Activated naive CD4-positive, alpha-beta T cell treated with anti-CD3 and anti-CD28 coated beads, Interleukin-2, amount 50 U/mL, for 16 hours (primary cell): ENCODE results near the gene CIAO3.
"Not testable (repeated sequence)": the region's sequence is repeated elsewhere in the genome, so short reads cannot be mapped to it uniquely, and the experiment has no call there.

ENCODE experiments used
- DNase-seq: peaks from one replicate; pipeline ENCODE4 v3.0.0-alpha.2; 2020

The CIAO3 gene

DNA sequence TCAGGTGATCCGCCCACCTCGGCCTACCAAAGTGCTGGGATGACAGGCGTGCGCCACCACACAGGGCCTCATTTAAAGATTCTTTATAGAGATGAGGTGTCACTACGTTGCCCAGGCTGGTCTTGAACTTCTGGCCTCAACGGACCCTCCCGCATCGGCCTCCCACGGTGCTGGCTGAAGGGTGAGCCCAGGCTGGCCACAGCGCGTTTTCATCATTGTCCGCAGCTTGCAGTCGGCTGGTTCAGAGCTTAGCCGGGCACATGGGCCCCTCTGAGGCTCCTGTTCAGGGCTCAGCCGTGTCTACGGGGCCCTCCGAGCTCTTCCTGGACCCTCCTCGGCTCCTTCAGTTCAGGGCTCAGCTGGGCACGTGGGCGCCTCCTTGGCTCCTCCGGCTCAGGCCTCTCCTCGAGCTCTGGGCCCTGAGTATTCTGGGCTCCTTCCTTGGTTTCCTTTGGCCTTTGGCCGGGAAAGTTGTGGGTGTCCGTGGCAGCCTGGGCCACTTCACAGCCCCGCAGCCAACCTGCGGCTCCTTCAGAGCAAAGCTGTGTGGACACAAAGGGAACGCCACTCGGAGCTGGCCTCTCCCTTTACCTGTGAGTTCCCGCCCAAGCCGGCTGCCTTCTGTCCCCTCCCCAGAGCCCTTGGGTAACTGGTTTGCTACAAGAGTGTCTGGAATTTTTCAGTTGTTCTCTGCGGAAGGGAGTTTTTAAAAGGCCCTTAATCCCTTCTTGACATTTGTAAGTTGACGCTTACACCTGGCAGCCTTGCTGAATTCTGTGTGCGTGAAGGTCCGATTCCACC, 18.5 kb upstream of the CIAO3 start:
- no peak for DNase-seq

DNA sequence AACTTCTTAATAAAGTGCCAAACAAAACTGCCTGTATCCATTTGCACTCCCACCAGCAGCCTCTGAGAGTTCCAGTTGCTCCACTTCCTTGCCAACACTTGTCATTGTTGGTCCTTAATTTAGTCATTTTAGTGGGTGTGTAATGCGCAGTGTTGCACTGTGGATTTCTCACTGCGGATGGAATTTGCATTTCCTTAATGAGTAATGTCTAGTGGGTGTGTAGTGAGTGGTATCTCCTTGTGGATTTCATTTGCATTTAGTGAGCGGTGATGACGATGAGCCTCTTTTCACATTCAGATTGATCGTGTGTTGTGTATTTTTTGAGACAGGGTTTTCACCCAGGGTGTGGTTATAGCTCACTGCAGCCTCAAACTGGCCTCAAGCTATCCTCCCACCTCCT, 15.6 kb upstream of the CIAO3 start:
- no peak for DNase-seq

- no peak for DNase-seq
Observed at GRCh38 chr16:754656-755055, 13.9 kb upstream of the CIAO3 start.

- not testable (repeated sequence) for DNase-seq
Observed at GRCh38 chr16:754121-754607, 13.4 kb upstream of the CIAO3 start.

DNA sequence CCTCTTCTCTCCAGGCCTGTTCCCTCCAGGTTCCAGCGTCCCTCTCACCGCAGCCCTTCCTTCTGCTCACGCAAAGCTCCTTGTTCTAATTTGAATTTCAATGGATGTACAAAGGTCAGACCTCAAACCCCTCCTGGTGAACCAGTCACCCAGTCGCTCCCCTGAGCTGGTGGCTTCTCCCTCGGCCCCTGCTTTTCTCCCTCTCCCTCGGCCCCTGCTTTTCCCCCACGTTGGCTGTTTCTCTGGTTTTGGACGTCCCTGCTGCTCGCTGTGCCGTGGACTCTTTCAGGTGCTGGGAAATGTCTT, 11.2 kb upstream of the CIAO3 start:
- no peak for DNase-seq

DNA sequence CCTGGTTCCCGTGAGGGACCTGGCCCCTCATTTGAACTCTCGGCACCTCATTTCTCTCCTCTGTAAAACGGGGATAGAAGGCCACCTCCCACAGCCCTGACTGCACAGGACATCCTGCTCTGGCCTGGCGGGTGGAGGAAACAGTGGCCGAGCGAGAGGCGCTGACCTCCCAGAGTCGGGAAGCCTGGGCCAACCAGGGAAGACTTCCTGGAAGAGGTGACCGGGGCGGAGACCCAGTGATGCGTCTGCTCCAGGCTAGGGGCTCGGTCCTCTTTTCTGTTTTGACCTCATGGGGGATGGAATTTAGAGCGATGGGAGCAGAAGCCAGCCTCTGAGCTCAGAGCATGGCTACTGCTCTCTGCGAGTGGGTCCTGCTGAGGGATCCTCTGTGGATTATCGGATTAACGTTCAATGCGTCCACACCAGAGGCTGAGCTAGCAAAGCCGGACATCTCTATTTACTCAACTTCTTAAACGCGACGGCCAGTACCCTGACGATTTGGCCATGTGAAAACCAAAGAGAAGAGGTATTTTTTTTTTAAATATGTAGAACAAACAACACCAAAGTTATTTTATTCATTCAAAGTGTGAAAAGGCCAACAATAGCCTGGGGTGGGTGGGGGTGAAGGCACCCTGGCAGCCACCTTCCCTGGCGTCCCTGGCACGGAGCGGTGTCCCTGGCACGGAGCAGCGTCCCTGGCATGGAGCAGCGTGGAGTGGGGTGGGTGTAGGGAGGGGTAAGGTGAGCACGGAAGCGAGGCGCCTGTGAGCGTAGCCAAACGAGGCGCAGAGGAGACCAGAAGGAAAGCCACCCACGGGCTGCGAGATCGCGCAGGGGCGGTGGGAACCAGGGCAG, 10.6 kb upstream of the CIAO3 start:
- no peak for DNase-seq

DNA sequence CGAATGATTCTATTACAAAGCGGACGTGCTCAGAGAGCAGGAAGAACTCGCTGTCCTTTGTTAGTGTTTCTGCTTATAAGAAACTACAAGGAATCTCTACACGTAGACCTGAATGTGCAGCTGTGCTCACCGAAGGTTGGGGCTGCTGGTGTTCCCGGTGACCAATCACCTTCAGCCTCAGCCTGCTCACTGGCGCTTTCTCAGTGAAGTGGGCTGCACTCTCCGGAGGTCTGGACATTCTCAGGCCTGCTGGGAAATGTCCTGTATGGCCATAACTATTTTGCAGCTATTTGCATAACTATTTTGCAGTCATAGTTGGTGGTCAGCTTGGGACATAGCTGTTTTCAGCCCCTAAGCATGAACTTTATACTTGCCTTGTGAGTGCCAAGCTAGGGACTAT, 9.7 kb upstream of the CIAO3 start:
- DNase-seq = no peak

- DNase-seq = no peak
Observed at GRCh38 chr16:749010-749409, 8.2 kb upstream of the CIAO3 start.

DNA sequence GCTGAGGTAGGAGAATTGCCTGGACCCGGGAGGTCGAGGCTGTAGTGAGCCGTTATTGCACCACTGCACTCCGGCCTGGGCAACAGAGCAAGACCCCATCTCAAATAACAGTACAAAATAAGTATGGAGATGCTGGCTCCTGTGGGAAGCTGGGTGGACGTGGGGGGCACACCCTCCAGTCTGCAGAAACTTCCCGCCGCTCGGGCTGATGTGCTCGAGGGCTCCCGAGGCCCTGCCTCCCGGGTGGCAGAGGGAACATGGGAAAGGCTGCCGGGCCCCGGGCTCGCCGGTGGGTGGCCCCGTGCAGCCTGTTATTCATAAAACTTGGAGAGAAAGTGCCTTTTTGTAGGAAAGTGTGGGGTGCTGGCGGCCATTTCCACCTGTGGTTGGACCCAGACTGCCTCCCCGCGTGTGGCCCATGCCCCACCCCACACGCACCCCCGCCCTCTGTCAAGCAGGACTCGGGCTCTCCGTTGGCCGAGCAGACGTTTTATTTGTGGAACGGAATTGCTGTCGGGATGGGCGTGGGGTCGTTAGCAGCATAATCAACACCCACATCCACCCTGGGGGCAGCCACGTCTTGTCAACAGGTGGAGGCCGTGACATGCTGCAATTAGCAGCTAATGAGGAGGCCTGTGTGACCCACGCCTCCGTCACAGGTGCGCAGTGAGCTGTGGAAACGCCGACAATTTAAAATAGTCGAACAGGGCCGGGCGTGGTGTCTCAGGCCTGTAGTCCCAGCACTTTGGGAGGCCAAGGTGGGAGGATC, 7.4 kb upstream of the CIAO3 start:
- no peak for DNase-seq

DNA sequence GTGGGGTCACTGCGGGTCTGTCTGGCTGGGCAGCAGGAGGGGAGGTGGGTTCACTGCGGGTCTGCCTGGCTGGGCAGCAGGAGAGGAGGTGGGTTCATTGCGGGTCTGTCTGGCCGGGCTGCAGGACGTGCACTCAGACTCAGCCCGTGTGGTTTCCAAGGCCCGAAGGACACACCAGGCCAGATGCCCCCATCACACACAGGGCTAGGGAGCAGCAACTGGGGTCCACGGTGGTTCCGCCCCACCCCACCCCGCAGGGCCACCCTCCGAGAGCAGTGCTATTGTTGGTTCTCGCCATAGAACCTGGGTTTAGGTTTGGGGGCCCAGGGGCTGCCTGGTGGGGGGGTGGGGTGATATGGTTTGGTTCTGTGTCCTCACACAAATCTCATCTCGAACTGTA, 5.8 kb upstream of the CIAO3 start:
- no peak for DNase-seq

DNA sequence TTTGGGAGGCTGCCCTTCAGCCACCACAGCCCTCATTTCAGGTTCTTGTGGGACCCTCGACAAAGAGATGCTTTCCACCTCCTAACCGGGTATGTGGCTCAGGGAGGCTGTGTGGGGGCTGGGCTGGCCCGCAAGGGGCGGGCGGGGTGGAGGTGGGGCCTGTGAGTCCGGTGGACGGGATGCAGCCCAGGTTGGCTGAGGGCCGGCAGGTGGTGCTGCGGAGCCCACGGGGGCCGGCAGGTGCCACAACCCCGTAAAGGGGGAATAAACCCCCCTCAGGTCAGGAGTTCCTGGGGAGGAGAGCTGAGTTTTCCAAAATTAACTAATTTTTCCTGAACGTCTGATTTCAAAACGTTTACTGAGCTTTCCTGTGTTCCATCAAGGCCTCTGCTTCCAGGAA, 4.9 kb upstream of the CIAO3 start:
- no peak for DNase-seq

DNA sequence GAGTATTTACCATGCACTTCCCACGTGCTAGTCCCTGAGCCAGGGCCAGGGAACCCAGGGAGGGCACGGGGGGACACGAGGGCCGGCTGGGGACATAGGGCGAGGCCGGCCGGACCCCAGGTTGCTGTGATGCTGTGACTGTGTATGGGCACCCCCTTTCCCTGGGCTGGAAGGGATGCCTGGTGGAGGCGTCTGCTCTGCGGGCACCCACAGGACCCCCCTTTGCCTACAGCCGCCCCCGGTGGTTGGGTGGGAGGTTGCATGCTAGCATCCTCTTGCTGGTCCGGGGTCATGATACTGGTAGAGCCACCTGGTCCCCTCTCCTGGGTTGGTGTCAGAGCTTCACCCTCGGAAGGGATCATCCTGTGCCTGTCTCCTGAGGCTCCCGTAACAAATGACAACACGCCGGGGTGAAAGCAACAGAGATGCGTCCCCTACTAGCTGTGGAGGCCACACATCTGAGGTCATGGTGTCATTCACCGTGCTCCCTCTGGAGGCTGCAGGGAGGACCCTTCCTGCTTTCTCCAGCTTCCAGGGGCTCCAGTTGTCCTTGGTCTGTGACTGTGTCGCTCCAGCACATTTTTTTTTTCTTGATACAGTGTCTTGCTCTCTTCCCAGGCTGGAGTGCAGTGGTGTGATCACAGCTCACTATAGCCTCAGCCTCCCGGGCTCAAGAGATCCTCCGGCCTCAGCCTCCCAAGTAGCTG, 3.1 kb upstream of the CIAO3 start:
- no peak for DNase-seq

DNA sequence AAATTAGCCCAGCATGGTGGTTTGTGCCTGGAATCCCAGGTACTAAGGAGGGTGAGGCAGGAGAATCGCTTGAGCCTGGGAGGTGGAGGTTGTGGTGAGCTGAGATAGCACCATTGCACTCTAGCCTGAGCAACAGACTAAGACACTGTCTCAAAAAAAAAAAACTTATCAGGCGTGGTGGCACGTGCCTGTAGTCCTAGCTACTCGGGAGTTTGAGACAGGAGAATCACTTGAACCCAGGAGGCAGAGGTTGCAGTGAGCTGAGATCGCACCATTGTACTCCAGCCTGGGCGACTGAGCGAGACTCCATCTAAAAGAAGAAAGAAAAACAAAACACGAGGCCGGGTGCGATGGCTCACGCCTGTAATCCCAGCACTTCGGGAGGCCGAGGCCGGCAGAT, 2.1 kb upstream of the CIAO3 start:
- DNase-seq = not testable (repeated sequence)

- no peak for DNase-seq
Observed at GRCh38 chr16:741986-742629, 1.3 kb upstream of the CIAO3 start.

GRCh38 chr16:740459-740763, 386 bp downstream of the CIAO3 start:
- DNase-seq = no peak

- DNase-seq = no peak
Observed at GRCh38 chr16:739560-740458, 988 bp downstream of the CIAO3 start.

DNA sequence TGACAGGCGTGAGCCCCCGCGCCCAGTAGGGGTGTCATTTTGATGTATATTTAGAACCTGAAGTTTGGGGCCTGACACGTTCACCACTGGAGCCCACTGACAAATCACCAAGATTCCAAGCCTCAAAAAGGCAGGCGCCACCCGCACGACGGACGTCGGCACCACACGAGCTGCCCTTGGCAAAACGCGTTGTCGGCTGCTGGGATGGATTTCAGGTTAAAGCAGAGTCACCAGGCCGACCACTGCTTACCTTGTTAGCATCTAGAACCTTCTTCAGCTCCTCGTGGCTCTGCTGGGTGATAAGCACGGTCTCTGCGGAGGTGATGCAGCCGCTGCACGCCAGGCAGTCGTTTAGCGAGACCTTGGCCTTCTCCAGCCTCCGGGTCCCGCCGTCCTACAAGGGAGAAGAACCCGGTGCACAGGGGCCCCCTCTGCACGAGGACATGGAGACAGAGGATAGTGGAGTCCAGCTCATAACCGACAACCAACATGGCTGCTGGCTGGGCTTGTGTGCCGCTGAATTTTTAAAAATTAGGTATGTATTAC, 3.8 kb downstream of the CIAO3 start:
- no peak for DNase-seq

GRCh38 chr16:735982-736453, 4.8 kb downstream of the CIAO3 start:
- DNase-seq = peak; percentile 27

GRCh38 chr16:734981-735881, 5.6 kb downstream of the CIAO3 start:
- no peak for DNase-seq
